ENCODE data around the gene FAF1.

- TF ChIP-seq POLR2A (IDR thresholded peaks at IDR 0.05; ENCODE audit: borderline replicate concordance, extremely low read depth, insufficient read depth, insufficient read length) (no peak), POLR2AphosphoS5 (IDR thresholded peaks at IDR 0.05; ENCODE audit: low read depth, low read length) (no peak), CTCF (IDR thresholded peaks at IDR 0.05 in 2 of 3, conservative IDR thresholded peaks at IDR 0.05 in 1 of 3; ENCODE audit: borderline replicate concordance in 1 of 3, insufficient read depth in 1 of 3, low read depth in 2 of 3, low read length in 2 of 3) (no peak), ZBTB33 (IDR thresholded peaks at IDR 0.05; ENCODE audit: extremely low read depth, insufficient replicate concordance, low read length) (no peak), ZFX (IDR thresholded peaks at IDR 0.05) (no peak), SP1 (IDR thresholded peaks at IDR 0.05; ENCODE audit: low read depth) (no peak), ATF3 (IDR thresholded peaks at IDR 0.05) (no peak), TCF7L2 (IDR thresholded peaks at IDR 0.05; ENCODE audit: borderline replicate concordance, extremely low read depth, insufficient read depth, insufficient read length) (no peak)
Measured at GRCh38 chr1:50739125-50739524, 220.9 kb downstream of the FAF1 start.
